ENCODE measurements around the gene CLP1.
A peak's percentile ranks its signal among the peaks of the same experiment; 100 is the strongest.
"Not testable (repeated sequence)": the region's sequence is repeated elsewhere in the genome, so short reads cannot be mapped to it uniquely, and the experiment has no call there.

CLP1 gene

DNA sequence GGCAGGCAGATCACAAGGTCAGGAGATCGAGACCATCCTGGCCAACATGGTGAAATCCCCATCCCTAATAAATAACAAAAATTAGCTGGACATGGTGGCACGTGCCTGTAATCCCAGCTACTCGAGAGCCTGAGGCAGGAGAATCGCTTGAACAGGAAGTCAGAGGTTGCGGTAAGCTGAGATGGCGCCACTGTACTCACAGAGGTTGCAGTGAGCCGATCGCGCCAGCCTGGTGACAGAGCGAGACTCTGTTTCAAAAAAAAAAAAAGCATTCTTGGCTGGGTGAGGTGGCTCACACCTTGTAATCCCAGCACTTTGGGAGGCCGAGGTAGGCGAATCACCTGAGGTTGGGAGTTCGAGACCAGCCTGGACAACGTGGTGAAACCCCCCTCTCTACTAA lies 5.3 kb upstream of the CLP1 start:
- in situ Hi-C loops (cut with MboI; ENCODE audit: low pct_unique_long_range_greater_than_20kb, low sequenced_read_pairs); DNase-seq: not testable (repeated sequence)

DNA sequence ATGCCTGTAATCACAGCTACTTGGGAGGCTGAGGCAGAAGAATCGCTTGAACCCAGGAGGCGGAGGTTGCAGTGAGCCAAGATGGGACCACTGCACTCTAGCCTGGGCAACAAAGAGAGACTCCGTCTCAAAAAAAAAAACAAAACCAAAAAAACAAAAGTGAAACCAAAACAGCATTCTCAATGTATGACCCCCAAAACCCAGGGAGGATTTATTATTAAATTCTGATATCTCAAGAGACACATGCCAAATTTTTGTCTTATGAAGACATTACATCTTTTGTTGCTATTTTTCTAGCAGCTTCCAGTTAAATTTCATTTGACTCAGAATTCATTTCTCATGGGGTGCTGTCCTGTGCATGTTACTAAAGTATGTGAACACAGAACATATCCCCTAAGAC lies 4.9 kb upstream of the CLP1 start:
- in situ Hi-C loops (cut with MboI; ENCODE audit: low pct_unique_long_range_greater_than_20kb, low sequenced_read_pairs), result no loop called here
- DNase-seq, result no peak

GRCh38 chr11:57653163-57653562 lies 4.4 kb upstream of the CLP1 start:
- in situ Hi-C loops (cut with MboI; ENCODE audit: low pct_unique_long_range_greater_than_20kb, low sequenced_read_pairs), result no loop called here
- peak; percentile 75 for DNase-seq

DNA sequence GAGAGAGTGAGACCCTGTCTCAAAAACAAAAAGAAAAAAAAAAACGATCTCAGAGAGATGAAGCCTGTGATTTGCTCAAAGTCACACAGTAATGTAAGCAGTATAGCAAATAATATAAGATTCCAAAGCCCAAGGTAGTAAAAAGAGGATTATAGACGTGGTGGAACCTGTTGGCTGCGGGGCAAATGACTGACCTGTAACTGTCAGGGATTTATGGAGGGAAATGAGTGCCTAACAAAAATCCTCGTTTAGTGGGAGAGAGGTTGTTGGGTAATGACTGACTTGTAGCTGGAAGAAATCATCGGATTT lies 723 bp upstream of the CLP1 start:
- in situ Hi-C loops (cut with MboI; ENCODE audit: low pct_unique_long_range_greater_than_20kb, low sequenced_read_pairs), result no loop called here

DNA sequence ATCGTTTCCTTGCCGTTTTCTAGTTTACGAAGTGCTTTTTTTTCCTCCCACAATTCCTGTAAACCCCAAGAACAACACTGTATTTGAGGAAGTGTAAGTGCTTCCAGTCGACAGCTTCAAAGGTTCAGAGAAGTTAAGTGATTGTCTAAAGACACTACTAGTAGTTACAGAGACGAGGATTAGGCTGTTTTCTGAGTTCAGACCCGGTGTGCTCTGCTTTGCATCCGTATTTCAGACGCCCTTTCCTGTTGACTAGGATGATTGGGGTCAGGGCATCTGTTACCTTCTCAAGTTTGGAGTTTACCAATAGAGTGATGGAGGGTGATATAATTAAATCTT lies 430 bp downstream of the CLP1 start:
- in situ Hi-C loops (cut with MboI; ENCODE audit: low pct_unique_long_range_greater_than_20kb, low sequenced_read_pairs), result no loop called here
- no peak for DNase-seq

More for the DNA sequence above, 723 bp upstream of the CLP1 start:
- DNase-seq, result no peak

DNA sequence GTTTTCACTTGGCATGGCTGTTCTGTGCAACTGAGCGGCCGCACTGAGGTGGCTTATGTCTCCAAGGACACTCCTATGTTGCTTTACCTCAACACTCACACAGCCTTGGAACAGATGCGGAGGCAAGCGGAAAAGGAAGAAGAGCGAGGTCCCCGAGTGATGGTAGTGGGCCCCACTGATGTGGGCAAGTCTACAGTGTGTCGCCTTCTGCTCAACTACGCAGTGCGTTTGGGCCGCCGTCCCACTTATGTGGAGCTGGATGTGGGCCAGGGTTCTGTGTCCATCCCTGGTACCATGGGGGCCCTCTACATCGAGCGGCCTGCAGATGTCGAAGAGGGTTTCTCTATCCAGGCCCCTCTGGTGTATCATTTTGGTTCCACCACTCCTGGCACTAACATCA lies 2.1 kb downstream of the CLP1 start:
- in situ Hi-C loops (cut with MboI; ENCODE audit: low pct_unique_long_range_greater_than_20kb, low sequenced_read_pairs), result no loop called here
- no peak for DNase-seq

GRCh38 chr11:57662893-57663292 lies 5.3 kb downstream of the CLP1 start:
- in situ Hi-C loops (cut with MboI; ENCODE audit: low pct_unique_long_range_greater_than_20kb, low sequenced_read_pairs), result no loop called here
- DNase-seq, result peak; percentile 48

- in situ Hi-C loops (cut with MboI; ENCODE audit: low pct_unique_long_range_greater_than_20kb, low sequenced_read_pairs), result no loop called here
- DNase-seq, result no peak
Observed at GRCh38 chr11:57663975-57664374, 6.4 kb downstream of the CLP1 start.

GRCh38 chr11:57667117-57667735 lies 9.7 kb downstream of the CLP1 start:
- in situ Hi-C loops (cut with MboI; ENCODE audit: low pct_unique_long_range_greater_than_20kb, low sequenced_read_pairs), result no loop called here
- peak; percentile 98 for DNase-seq

- in situ Hi-C loops (cut with MboI; ENCODE audit: low pct_unique_long_range_greater_than_20kb, low sequenced_read_pairs), result no loop called here
- DNase-seq, result peak; percentile 99
Observed at GRCh38 chr11:57667736-57668433, 10.3 kb downstream of the CLP1 start, which contains the start of gene ZDHHC5. Gene ZDHHC5 (plus strand): TSS chr11:57668114. CDS start chr11:57673091, 4,977 bp downstream.

DNA sequence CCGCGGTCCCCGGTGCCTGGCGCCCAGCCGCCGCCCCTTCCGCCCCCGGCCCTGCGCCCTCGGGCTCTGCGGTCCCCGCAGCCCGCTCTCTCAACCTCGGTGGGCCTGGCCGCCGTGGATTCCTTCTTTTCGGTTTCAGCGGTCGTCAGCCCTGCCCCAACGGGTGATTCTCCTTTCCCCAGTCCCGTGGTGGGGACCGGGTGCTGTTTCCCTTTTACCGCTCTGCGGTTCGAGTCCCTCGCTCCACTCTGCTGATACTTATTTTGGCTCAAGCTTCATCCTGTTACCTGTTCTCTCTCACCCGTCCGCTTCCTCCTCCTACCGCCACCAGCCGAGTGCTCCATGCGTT lies 10.8 kb downstream of the CLP1 start:
- DNase-seq, result no peak
- in situ Hi-C loops (cut with MboI; ENCODE audit: low pct_unique_long_range_greater_than_20kb, low sequenced_read_pairs), result no loop called here

GRCh38 chr11:57674251-57674650 lies 16.7 kb downstream of the CLP1 start:
- DNase-seq, result no peak
- in situ Hi-C loops (cut with MboI; ENCODE audit: low pct_unique_long_range_greater_than_20kb, low sequenced_read_pairs), result no loop called here

GRCh38 chr11:57675176-57675941 lies 17.8 kb downstream of the CLP1 start:
- in situ Hi-C loops (cut with MboI; ENCODE audit: low pct_unique_long_range_greater_than_20kb, low sequenced_read_pairs), result no loop called here
- DNase-seq, result no peak

DNA sequence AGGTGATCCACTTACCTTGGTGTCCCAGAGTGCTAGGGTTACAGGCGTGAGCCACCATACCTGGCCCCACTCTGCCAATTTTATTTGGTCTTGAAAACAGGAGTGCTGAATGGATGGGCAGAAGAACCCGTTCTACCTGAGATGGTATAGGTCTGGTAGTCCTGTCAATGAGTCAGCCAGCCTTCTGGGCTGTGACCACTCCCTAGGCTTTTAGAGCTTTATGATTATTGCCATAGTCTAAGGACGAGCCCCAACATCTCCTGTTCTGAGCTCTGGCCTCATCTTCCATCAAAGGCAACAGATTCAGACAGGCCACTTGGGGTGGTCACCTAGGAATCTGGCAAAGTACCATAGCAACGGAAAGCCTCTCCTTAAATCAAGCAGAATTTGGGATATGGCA lies 21.8 kb downstream of the CLP1 start:
- in situ Hi-C loops (cut with MboI; ENCODE audit: low pct_unique_long_range_greater_than_20kb, low sequenced_read_pairs), result no loop called here
- DNase-seq, result no peak

DNA sequence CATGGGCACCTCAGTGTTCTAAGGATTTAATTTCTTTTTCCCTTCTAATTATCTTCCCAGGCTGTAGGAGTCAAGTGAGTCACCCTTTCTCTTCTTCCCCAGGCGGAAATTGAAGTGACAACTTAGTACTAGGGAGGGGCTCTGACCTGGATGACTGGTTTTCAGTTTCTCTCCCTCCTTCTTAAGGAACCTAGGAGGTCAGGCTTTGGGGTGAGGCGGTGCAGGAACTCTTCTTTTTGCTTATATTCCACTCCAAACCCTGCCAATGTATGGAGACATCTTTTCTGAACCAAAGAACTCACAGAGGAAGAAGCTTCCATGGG lies 23.0 kb downstream of the CLP1 start:
- in situ Hi-C loops (cut with MboI; ENCODE audit: low pct_unique_long_range_greater_than_20kb, low sequenced_read_pairs), result no loop called here
- no peak for DNase-seq

GRCh38 chr11:57681168-57681567 lies 23.6 kb downstream of the CLP1 start:
- in situ Hi-C loops (cut with MboI; ENCODE audit: low pct_unique_long_range_greater_than_20kb, low sequenced_read_pairs), result no loop called here
- DNase-seq, result no peak

DNA sequence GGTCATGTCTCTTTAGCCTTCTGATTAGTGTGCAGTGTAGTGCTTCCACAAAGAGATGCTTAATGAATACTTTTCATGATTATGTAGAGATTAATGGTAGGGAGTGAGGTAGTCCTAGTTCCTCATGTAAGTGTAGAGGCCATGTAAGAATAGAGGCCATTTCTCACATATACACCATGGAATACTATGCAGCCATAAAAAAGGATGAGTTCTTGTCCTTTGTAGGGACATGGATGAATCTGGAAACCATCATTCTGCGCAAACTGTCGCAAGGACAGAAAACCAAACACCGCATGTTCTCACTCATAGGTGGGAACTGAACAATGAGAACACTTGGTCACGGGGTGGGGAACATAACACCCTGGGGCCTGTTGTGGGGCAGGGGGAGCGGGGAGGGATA lies 32.9 kb downstream of the CLP1 start:
- DNase-seq; in situ Hi-C loops (cut with MboI; ENCODE audit: low pct_unique_long_range_greater_than_20kb, low sequenced_read_pairs): not testable (repeated sequence)

- in situ Hi-C loops (cut with MboI; ENCODE audit: low pct_unique_long_range_greater_than_20kb, low sequenced_read_pairs), result no loop called here
Observed at GRCh38 chr11:57698843-57699365, 41.3 kb downstream of the CLP1 start.

GRCh38 chr11:57699813-57700212 lies 42.3 kb downstream of the CLP1 start:
- in situ Hi-C loops (cut with MboI; ENCODE audit: low pct_unique_long_range_greater_than_20kb, low sequenced_read_pairs), result no loop called here

More at GRCh38 chr11:57698843-57699365, 41.3 kb downstream of the CLP1 start:
- no peak for DNase-seq

GRCh38 chr11:57700425-57700824 lies 42.9 kb downstream of the CLP1 start:
- DNase-seq, result no peak
- in situ Hi-C loops (cut with MboI; ENCODE audit: low pct_unique_long_range_greater_than_20kb, low sequenced_read_pairs), result no loop called here

More at GRCh38 chr11:57699813-57700212, 42.3 kb downstream of the CLP1 start:
- no peak for DNase-seq
